Thoracic aorta (tissue), 2 donors: ENCODE data around the gene STK32C. TPM values are rescaled to one million over a fixed set of nuclear protein-coding genes. Genes with fewer than 3 reads are reported as not detected.

Experiments
- ATAC-seq: fragments of 150-250 bp; one replicate; pipeline ENCODE4 v1.8.0; 2017; ENCODE audit warnings: low read depth; ENCODE audit not compliant: insufficient number of reproducible peaks, low FRiP score
- DNase-seq: peaks from one replicate; pipeline ENCODE4 v3.0.0-alpha.2; 2020; ENCODE audit warnings: low spot score
- H3K27ac ChIP-seq, 2 donors: fragments of 200-600 bp; sonication (generic); 1 replicate in 1 of 2; 2 replicates in 1 of 2; pipeline ENCODE4 v1.5.1; 2016; ENCODE audit warnings: mild to moderate bottlenecking in 2 of 2, moderate library complexity in 2 of 2
- H3K27me3 ChIP-seq: fragments of 200-600 bp; sonication (generic); replicated peaks from 2 replicates; pipeline ENCODE4 v1.6.0; 2016; ENCODE audit warnings: mild to moderate bottlenecking; ENCODE audit not compliant: insufficient read depth
- H3K36me3 ChIP-seq: fragments of 200-600 bp; sonication (generic); one replicate; pipeline ENCODE4 v1.5.1; 2016
- H3K4me1 ChIP-seq, 2 donors: fragments of 200-600 bp; sonication (generic); 1 replicate in 1 of 2; 2 replicates in 1 of 2; pipeline versions ENCODE4 v1.5.1 to v1.6.0; 2016; ENCODE audit warnings: low read depth in 2 of 2, mild to moderate bottlenecking in 1 of 2; ENCODE audit not compliant: control insufficient read depth in 1 of 2
- H3K4me3 ChIP-seq: fragments of 200-600 bp; sonication (generic); 2 replicates; pipeline ENCODE4 v1.5.1; 2016; ENCODE audit warnings: mild to moderate bottlenecking
- H3K9me3 ChIP-seq: fragments of 200-600 bp; sonication (generic); 2 replicates; pipeline ENCODE4 v1.5.1; 2016
- CTCF ChIP-seq: fragments of 200-600 bp; sonication (generic); IDR thresholded peaks from one replicate; pipeline ENCODE4 v1.5.1; 2019; ENCODE audit warnings: antibody characterized with exemption
- total RNA-seq, 2 donors: library from RNA; depleted of rRNA; stranded (reverse); fragments of >200 nt; gene quantifications; one replicate each; pipeline versions ENCODE4 v1.1.0 to v1.2.3, GENCODE V29; 2016

STK32C gene
- total RNA-seq, 2 donors from 2014 or later: 1.1 to 4.2 TPM

GRCh38 chr10:132196178-132197113 lies 111.3 kb downstream of the STK32C start:
- Histone ChIP-seq H3K9me3 (no peaks in the 10 kb centered on the region), H3K36me3 (no peaks in the 10 kb centered on the region), H3K27me3 (no peaks in the 10 kb centered on the region), H3K27ac (no peak overlapping the region), H3K4me3 (no peak overlapping the region), H3K4me1 (no peaks in the 10 kb centered on the region)
- DNase-seq (no peak), ATAC-seq (no peak)
- no peak for TF ChIP-seq CTCF

- H3K27me3 ChIP-seq: no peaks in the 10 kb centered on the region
- ATAC-seq (no peak), DNase-seq (no peak)
- no peak overlapping the region for H3K4me3 ChIP-seq
- no peaks in the 10 kb centered on the region for H3K36me3 ChIP-seq
- H3K4me1 ChIP-seq: no peaks in the 10 kb centered on the region
- H3K27ac ChIP-seq: no peak overlapping the region
- H3K9me3 ChIP-seq: no peaks in the 10 kb centered on the region
- no peak for TF ChIP-seq CTCF
These were observed 112.2 kb downstream of the STK32C start for GRCh38 chr10:132195366-132196075.

- Histone ChIP-seq H3K4me1 (no peaks in the 10 kb centered on the region), H3K36me3 (no peaks in the 10 kb centered on the region), H3K4me3 (no peak overlapping the region), H3K27ac (no peak overlapping the region), H3K27me3 (no peaks in the 10 kb centered on the region), H3K9me3 (no peaks in the 10 kb centered on the region)
- ATAC-seq: no peak
- no peak for TF ChIP-seq CTCF
- no peak for DNase-seq
These were observed 113.0 kb downstream of the STK32C start for GRCh38 chr10:132194726-132195125.

- no peaks in the 10 kb centered on the region for H3K4me1 ChIP-seq
- no peak overlapping the region for H3K4me3 ChIP-seq
- H3K9me3 ChIP-seq: no peaks in the 10 kb centered on the region
- DNase-seq (no peak), ATAC-seq (no peak)
- TF ChIP-seq CTCF: no peak
- H3K27ac ChIP-seq: no peak overlapping the region
- no peaks in the 10 kb centered on the region for H3K27me3 ChIP-seq
- H3K36me3 ChIP-seq: no peaks in the 10 kb centered on the region
These were observed 113.7 kb downstream of the STK32C start for GRCh38 chr10:132193907-132194552.
